Measurements from ENCODE around the gene ZBTB39. TPM values are rescaled to one million over a fixed set of nuclear protein-coding genes. Genes with fewer than 3 reads are reported as not detected.

The ZBTB39 gene
- total RNA-seq, 1 experiment from 2014 or later = 5.8 TPM

DNA sequence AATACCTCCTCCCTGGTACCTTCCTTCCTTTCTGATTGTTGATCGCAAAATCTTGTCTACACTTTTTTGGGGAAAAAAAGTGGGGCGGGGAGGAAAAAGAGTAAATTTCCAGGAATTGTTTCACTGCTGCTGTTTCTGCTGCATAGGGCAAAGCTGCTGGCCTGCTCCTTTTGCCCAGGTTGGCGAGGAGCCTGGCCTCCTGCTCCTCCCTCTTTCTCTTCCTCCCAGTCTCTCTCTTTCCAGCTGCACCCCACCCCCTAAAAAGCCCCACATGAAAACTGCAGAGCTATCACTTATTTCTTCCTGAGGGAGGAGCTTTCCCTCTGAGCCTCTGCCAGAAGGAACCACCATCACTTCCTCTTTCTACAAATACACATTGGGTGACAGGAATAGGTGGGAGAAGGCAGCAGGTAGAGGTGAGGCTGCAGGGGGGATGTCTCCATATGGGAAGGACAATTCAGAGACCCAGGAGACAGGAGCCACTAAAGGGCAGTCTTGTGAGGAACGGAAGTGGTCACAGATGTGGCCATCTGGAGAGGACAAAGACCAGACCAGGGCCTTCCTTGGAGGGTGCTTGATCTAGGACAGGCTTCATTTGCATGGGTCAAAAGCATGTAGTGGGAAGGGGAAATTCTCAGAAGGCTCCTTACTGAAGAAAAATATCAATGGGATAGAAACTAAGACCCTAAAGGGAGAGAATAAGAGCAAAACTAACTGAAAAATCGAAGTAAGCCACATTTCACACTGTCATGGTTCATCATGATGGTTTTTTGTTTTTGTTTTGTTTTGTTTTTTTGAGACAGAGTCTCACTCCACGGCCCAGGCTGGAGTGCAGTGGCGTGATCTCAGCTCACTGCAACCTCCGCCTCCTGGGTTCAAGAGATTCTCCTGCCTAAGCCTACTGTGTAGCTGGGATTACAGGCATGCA, 14.8 kb downstream of the ZBTB39 start:
- Histone ChIP-seq H3K4me3 (ENCODE audit: low read depth in 2 of 2, low read length in 2 of 2) (no peak overlapping the region), H3K9me3 (ENCODE audit: control insufficient read depth, insufficient read depth, low read depth, low read length) (no peaks in the 10 kb centered on the region), H3K4me1 (ENCODE audit: control insufficient read depth, insufficient read depth, low read length) (no peaks in the 10 kb centered on the region), H3K36me3 (ENCODE audit: control insufficient read depth, insufficient read depth, low read length) (no peaks in the 10 kb centered on the region), H3K27me3 (ENCODE audit: control insufficient read depth, insufficient read depth, low read length) (no peaks in the 10 kb centered on the region; the same call in 1 of the 2 replicates), H3K27ac (ENCODE audit: low read length) (no peak overlapping the region)
- POLR2A ChIA-PET = no interaction called here
- no peak for ATAC-seq
- in situ Hi-C loops (cut with HindIII; ENCODE audit: low pct_unique_long_range_greater_than_20kb, low sequenced_read_pairs) (no loop called here), intact Hi-C loops (cut with micrococcal nuclease; ENCODE audit: unreplicated experiment) (no loop called here)
- CTCF ChIA-PET = no interaction called here
- no peak for DNase-seq (ENCODE audit: low read depth, low spot score)
- TF ChIP-seq, protein P1, sequence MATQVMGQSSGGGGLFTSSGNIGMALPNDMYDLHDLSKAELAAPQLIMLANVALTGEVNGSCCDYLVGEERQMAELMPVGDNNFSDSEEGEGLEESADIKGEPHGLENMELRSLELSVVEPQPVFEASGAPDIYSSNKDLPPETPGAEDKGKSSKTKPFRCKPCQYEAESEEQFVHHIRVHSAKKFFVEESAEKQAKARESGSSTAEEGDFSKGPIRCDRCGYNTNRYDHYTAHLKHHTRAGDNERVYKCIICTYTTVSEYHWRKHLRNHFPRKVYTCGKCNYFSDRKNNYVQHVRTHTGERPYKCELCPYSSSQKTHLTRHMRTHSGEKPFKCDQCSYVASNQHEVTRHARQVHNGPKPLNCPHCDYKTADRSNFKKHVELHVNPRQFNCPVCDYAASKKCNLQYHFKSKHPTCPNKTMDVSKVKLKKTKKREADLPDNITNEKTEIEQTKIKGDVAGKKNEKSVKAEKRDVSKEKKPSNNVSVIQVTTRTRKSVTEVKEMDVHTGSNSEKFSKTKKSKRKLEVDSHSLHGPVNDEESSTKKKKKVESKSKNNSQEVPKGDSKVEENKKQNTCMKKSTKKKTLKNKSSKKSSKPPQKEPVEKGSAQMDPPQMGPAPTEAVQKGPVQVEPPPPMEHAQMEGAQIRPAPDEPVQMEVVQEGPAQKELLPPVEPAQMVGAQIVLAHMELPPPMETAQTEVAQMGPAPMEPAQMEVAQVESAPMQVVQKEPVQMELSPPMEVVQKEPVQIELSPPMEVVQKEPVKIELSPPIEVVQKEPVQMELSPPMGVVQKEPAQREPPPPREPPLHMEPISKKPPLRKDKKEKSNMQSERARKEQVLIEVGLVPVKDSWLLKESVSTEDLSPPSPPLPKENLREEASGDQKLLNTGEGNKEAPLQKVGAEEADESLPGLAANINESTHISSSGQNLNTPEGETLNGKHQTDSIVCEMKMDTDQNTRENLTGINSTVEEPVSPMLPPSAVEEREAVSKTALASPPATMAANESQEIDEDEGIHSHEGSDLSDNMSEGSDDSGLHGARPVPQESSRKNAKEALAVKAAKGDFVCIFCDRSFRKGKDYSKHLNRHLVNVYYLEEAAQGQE (IDR thresholded peaks at IDR 0.05; ENCODE audit: insufficient read depth in 1 of 2, low read depth in 2 of 2, low read length in 1 of 2) = no peak
- no peak for TF ChIP-seq POLR2AphosphoS5 (IDR thresholded peaks at IDR 0.05; ENCODE audit: low read depth, low read length)
- TF ChIP-seq SIN3A (IDR thresholded peaks at IDR 0.05; ENCODE audit: borderline replicate concordance, insufficient read depth, low read depth, low read length) = no peak
- TF ChIP-seq TCF7L2 (IDR thresholded peaks at IDR 0.05; ENCODE audit: low read depth, low read length) = no peak
- TF ChIP-seq, protein P2, sequence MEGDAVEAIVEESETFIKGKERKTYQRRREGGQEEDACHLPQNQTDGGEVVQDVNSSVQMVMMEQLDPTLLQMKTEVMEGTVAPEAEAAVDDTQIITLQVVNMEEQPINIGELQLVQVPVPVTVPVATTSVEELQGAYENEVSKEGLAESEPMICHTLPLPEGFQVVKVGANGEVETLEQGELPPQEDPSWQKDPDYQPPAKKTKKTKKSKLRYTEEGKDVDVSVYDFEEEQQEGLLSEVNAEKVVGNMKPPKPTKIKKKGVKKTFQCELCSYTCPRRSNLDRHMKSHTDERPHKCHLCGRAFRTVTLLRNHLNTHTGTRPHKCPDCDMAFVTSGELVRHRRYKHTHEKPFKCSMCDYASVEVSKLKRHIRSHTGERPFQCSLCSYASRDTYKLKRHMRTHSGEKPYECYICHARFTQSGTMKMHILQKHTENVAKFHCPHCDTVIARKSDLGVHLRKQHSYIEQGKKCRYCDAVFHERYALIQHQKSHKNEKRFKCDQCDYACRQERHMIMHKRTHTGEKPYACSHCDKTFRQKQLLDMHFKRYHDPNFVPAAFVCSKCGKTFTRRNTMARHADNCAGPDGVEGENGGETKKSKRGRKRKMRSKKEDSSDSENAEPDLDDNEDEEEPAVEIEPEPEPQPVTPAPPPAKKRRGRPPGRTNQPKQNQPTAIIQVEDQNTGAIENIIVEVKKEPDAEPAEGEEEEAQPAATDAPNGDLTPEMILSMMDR (IDR thresholded peaks at IDR 0.05) = no peak
- BruUV-seq (replicated peaks) = no TSS peak

DNA sequence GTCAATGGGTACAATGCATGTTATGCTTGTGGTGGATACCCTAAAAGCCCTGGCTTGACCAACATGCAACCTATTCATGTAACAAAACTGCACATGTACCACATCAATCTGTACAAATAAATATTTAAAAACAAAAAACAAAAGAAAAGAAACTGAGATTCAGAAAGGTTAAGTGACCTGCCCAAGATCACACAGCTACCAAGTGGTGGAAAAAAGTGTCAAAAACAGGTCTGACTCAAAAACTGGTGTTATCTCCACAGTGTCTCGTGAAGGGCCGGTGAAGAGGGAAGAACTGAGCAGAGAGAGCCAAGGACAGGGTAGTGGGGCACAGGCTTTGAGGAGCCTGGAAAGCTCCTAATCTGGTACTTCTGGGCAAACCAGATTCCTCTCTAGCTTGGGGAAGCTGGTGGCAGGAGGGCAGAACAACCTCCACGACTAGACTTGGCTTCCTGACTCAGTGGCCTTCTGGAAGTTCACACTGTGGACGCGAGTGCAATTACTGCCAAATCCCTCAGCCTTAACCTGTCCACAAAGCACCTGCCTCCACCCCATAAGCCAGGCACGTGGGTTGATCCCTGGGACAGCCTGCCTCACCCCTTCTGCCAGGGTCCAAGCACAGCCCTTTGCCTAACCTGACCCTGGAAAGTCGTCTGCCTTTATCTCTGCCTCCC, 15.6 kb downstream of the ZBTB39 start:
- Histone ChIP-seq H3K27ac (ENCODE audit: low read length) (no peak overlapping the region), H3K36me3 (ENCODE audit: control insufficient read depth, insufficient read depth, low read length) (no peaks in the 10 kb centered on the region), H3K4me1 (ENCODE audit: control insufficient read depth, insufficient read depth, low read length) (no peaks in the 10 kb centered on the region), H3K4me3 (ENCODE audit: low read depth in 2 of 2, low read length in 2 of 2) (no peak overlapping the region), H3K27me3 (ENCODE audit: control insufficient read depth, insufficient read depth, low read length) (no peaks in the 10 kb centered on the region; the same call in 1 of the 2 replicates), H3K9me3 (ENCODE audit: control insufficient read depth, insufficient read depth, low read depth, low read length) (no peaks in the 10 kb centered on the region)
- BruUV-seq (replicated peaks) = no TSS peak
- no peak for TF ChIP-seq SIN3A (IDR thresholded peaks at IDR 0.05; ENCODE audit: borderline replicate concordance, insufficient read depth, low read depth, low read length)
- TF ChIP-seq, protein P1 (IDR thresholded peaks at IDR 0.05; ENCODE audit: insufficient read depth in 1 of 2, low read depth in 2 of 2, low read length in 1 of 2) = no peak
- TF ChIP-seq TCF7L2 (IDR thresholded peaks at IDR 0.05; ENCODE audit: low read depth, low read length) = no peak
- TF ChIP-seq POLR2AphosphoS5 (IDR thresholded peaks at IDR 0.05; ENCODE audit: low read depth, low read length) = no peak
- CTCF ChIA-PET = no interaction called here
- intact Hi-C loops (cut with micrococcal nuclease; ENCODE audit: unreplicated experiment) (no loop called here), in situ Hi-C loops (cut with HindIII; ENCODE audit: low pct_unique_long_range_greater_than_20kb, low sequenced_read_pairs) (no loop called here)
- DNase-seq (ENCODE audit: low read depth, low spot score) = no peak
- POLR2A ChIA-PET = no interaction called here
- no peak for ATAC-seq
